ENCODE measurements around the gene TPCN2. TPM values are rescaled to one million over a fixed set of nuclear protein-coding genes. Genes with fewer than 3 reads are reported as not detected.
A peak's percentile ranks its signal among the peaks of the same experiment; 100 is the strongest.

Gene TPCN2
- total RNA-seq, 1 donor from 2014 or later: 4.5 TPM

DNA sequence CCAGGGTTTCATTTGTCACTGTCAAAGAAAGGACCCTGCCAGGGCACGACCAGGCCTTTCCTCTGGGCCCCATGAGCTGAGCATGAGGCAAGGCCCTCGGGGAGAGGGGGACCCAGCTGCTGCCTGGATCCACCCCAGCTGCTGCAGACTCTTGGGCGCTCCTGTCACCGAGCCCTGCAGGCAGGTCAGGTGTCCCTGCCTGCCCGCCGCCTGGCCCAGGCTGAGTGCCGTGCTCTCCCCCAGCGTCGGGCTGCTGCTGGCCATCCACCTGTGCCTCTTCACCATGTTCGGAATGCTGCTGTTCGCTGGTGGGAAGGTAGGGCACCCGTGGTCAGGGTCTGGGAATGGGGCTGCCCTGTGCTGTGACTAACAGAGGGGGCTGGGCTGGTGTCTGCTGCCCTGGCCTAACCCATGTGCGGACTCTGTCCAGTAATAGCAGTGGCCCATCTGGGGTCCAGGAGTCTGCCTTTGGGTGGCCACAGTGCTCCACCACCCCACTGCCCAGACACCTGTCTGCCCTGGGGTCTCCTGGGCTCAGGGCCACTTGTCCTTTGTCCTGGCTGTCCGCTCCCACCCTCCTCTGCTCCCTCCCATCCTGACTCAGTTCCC lies 15.0 kb downstream of the TPCN2 start:
- no peak for TF ChIP-seq CTCF (IDR thresholded peaks at IDR 0.05; ENCODE audit: insufficient read depth, low read length, severe bottlenecking)
- Histone ChIP-seq H3K36me3 (ENCODE audit: control insufficient read depth, insufficient read depth, low read length) (peaks cover 12% of the 10 kb centered on the region), H3K27me3 (ENCODE audit: control insufficient read depth, insufficient read depth, low read length) (no peaks in the 10 kb centered on the region), H3K4me3 (ENCODE audit: low read depth, low read length) (no peak overlapping the region)
- DNase-seq (ENCODE audit: low read depth): no peak
- no peak for FAIRE-seq

DNA sequence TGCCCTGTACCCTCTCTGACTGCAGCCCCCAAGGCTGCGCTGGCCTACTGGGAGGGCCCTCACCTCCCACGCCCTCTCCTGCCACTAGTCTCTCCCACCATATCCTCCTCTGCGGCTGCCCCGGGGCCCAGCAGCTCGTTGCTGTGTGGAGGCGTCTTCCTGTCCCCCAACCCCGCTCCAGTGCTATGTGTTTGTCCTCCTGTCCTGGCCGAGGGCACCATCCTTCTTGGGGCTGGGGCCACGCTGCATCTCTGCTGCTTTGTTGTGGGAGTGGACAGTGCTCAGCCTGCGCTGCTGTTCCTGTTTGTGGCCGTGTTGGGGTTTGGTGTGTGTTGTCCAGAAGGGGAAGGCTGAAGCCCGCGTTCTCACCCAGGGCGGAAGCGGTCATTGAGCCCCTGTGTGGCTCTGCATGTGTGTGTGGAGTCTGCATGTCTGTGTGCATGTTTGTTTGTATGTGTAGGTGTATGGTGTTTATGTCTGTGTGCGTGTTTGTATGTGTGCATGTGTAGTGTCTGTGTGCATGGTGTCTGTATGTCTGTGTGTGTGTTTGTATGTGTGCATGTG lies 15.7 kb downstream of the TPCN2 start:
- Histone ChIP-seq H3K27me3 (ENCODE audit: control insufficient read depth, insufficient read depth, low read length) (no peaks in the 10 kb centered on the region), H3K36me3 (ENCODE audit: control insufficient read depth, insufficient read depth, low read length) (peaks cover 10% of the 10 kb centered on the region), H3K4me3 (ENCODE audit: low read depth, low read length) (no peak overlapping the region)
- no peak for TF ChIP-seq CTCF (IDR thresholded peaks at IDR 0.05; ENCODE audit: insufficient read depth, low read length, severe bottlenecking)
- peak; percentile 99 for FAIRE-seq
- no peak for DNase-seq (ENCODE audit: low read depth)

GRCh38 chr11:69065147-69065710 lies 16.5 kb downstream of the TPCN2 start:
- no peak for TF ChIP-seq CTCF (IDR thresholded peaks at IDR 0.05; ENCODE audit: insufficient read depth, low read length, severe bottlenecking)
- no peak for FAIRE-seq
- Histone ChIP-seq H3K4me3 (ENCODE audit: low read depth, low read length) (no peak overlapping the region), H3K27me3 (ENCODE audit: control insufficient read depth, insufficient read depth, low read length) (no peaks in the 10 kb centered on the region), H3K36me3 (ENCODE audit: control insufficient read depth, insufficient read depth, low read length) (peaks cover 10% of the 10 kb centered on the region)
- no peak for DNase-seq (ENCODE audit: low read depth)

DNA sequence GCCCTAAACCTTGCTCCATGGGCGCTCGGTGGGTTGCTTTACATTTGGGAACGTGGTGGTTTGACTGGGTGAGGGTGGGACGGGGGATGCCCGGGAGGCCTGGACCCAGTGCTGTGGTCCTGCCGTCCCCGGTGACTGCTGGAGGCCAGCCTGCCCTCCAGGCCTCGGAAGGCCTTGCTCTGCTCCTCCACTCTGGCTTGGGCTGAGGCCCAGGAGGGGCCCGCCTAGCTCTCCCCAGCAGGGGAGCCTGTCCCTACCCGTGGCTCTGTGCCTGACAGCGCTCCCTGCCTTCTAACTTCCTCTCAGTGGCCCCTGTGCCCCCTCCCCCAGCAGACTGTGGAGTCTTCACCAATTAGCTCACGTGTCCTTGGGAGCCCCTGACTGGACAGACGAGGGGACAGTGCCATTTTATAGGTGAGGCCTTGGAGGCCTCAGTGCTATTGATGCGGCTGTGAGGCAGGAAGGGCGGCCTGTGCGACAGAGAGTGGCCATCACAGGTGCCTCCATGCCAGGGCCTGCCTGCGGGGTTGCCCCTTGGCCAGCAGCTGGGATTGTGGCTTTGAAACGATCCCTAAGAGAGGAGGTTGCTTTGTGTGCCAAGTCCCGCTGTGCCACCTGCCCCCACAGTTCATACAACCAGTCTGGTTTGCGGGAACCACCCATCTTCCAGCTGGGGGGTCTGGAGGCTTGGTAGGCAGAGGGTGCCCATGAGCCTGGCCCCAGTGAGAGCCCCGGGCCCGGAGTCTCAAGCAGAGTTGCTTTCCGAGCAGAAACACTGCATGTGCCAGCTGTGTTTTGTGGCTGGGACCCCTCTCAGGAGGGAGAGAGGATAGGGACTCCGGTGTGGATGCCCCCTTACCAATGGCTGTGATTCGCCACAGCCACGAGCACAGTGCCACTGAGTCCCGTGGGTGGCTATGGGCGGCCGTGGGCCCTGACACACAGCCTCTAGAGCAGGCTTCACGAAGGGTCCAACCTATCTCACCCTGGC lies 17.7 kb downstream of the TPCN2 start:
- no peak overlapping the region for H3K4me3 ChIP-seq (ENCODE audit: low read depth, low read length)
- H3K27me3 ChIP-seq (ENCODE audit: control insufficient read depth, insufficient read depth, low read length): no peaks in the 10 kb centered on the region
- peaks cover 10% of the 10 kb centered on the region for H3K36me3 ChIP-seq (ENCODE audit: control insufficient read depth, insufficient read depth, low read length)
- FAIRE-seq (no peak), DNase-seq (ENCODE audit: low read depth) (no peak)
- no peak for TF ChIP-seq CTCF (IDR thresholded peaks at IDR 0.05; ENCODE audit: insufficient read depth, low read length, severe bottlenecking)

DNA sequence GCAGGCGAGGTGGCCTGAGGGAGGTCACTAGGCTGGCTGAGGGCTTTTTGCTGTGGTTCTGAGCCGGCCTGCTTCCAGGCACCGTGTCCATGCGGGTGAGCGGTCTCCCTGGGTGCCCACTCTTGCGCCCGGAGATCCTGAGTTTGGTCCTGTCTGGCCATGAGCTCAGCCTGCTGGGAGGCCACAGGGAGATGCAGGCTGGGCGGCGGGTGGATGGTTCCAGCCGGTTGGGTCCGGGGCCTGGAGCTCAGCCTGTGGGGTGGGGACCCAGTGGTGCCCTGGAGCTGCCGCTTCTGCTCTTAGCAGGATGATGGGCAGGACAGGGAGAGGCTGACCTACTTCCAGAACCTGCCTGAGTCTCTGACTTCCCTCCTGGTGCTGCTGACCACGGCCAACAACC lies 18.5 kb downstream of the TPCN2 start:
- no peak for FAIRE-seq
- Histone ChIP-seq H3K36me3 (ENCODE audit: control insufficient read depth, insufficient read depth, low read length) (peaks cover 10% of the 10 kb centered on the region), H3K27me3 (ENCODE audit: control insufficient read depth, insufficient read depth, low read length) (no peaks in the 10 kb centered on the region), H3K4me3 (ENCODE audit: low read depth, low read length) (no peak overlapping the region)
- no peak for DNase-seq (ENCODE audit: low read depth)
- no peak for TF ChIP-seq CTCF (IDR thresholded peaks at IDR 0.05; ENCODE audit: insufficient read depth, low read length, severe bottlenecking)

All from bronchial epithelial cell (primary cell).